ENCODE measurements around the gene RAMAC. TPM values are rescaled to one million over a fixed set of nuclear protein-coding genes. Genes with fewer than 3 reads are reported as not detected.

RAMAC gene
- total RNA-seq, 1 experiment from 2014 or later: 44.0 TPM

DNA sequence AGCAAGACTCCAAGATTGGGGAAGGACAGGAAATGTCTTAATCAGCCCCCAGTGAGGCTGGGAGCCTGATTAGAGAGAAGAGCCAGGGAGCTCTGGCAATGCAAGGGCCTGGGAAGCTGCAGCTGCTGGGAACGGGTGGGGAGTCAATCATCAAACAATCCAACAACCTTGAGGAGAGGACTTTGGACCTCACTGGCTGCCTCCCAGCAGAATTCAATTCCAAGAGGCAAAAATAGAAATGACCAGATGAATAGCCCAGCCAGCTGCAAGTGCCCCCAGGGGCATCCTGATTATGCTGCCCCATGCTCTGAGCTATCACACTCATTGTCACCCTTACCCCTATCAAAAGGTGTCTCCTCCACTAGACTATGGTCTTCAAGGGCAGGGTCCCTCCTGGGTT is 27.4 kb upstream of the RAMAC start:
- Histone ChIP-seq H3K4me3 (no peak overlapping the region), H3K4me1 (no peaks in the 10 kb centered on the region), H3K27ac (no peak overlapping the region), H3K9me3 (replicated peaks) (no peaks in the 10 kb centered on the region), H3K27me3 (no peaks in the 10 kb centered on the region), H3K36me3 (no peaks in the 10 kb centered on the region)
- no peak for DNase-seq

- Histone ChIP-seq H3K36me3 (no peaks in the 10 kb centered on the region), H3K27me3 (no peaks in the 10 kb centered on the region), H3K4me1 (no peaks in the 10 kb centered on the region), H3K4me3 (no peak overlapping the region), H3K9me3 (replicated peaks) (no peaks in the 10 kb centered on the region), H3K27ac (no peak overlapping the region)
- DNase-seq: no peak
Observed at GRCh38 chr15:82959423-82959822, 26.6 kb upstream of the RAMAC start.

- Histone ChIP-seq H3K4me3 (no peak overlapping the region), H3K4me1 (no peaks in the 10 kb centered on the region), H3K27me3 (no peaks in the 10 kb centered on the region), H3K27ac (no peak overlapping the region), H3K9me3 (replicated peaks) (no peaks in the 10 kb centered on the region), H3K36me3 (no peaks in the 10 kb centered on the region)
- no peak for DNase-seq
Observed at GRCh38 chr15:82960766-82961165, 25.2 kb upstream of the RAMAC start.

DNA sequence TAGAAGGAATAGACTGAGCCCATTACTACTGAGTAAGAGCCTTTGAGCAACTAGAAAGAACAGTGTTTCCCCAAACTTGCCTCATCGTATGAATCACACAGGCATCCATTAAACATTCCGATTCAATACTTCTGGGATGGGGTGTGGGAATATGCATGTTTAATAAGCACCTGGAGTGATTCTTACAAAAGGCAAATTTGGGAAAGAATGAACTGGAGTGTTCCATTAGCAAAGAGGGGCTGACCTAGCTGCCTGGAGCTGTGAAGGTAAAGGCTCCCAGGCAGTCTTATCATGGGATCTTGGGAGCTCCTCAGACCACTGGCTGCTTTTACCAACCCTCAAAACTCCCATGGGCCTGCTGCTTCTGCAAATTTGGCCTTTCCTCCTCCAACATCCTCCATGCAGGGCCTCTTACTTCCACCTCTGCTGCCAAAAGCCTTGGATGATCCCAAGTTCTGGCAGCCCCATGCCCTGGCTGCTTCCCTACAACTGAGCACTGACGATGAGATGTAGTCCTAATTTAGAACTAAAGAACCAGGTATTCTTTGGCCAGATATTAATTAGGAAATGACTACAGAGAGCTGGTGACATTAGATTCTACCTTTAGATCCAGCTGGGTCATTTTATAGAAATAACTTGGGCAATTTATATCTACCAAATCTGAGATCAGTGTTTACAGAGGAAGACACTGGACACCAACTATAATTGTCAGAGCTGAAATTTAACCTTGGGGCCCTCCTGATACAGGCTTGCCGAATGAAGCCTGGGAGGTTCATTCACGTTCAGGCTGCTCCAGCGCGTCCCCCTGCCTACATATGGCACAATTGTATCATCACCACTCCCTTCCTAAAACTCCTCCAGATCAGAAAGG is 22.3 kb upstream of the RAMAC start:
- DNase-seq: no peak
- Histone ChIP-seq H3K4me1 (no peaks in the 10 kb centered on the region), H3K4me3 (no peak overlapping the region), H3K27me3 (no peaks in the 10 kb centered on the region), H3K9me3 (replicated peaks) (no peaks in the 10 kb centered on the region), H3K36me3 (no peaks in the 10 kb centered on the region), H3K27ac (no peak overlapping the region)

DNA sequence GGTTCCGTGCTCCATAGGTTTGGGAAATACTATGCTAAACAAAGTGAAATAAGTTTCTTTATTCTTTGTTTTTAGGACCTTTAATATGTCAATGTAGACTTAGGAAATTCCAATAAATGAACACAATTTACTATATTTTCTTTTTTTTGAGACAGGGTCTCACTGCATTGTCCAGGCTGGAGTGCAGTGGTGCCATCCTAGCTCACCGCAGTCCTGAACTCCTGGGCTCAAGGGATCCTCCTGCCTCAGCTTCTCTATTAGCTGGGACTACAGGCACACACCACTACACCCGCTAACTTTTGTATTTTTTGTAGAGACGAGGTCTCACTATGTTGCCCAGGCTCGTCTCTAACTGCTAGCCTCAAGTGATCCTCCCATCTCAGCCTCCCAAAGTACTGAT is 21.1 kb upstream of the RAMAC start:
- Histone ChIP-seq H3K4me3 (no peak overlapping the region), H3K4me1 (no peaks in the 10 kb centered on the region; the same call in 1 of the 2 replicates), H3K27ac (no peak overlapping the region), H3K36me3 (no peaks in the 10 kb centered on the region), H3K9me3 (replicated peaks) (no peaks in the 10 kb centered on the region), H3K27me3 (no peaks in the 10 kb centered on the region)
- DNase-seq: no peak

DNA sequence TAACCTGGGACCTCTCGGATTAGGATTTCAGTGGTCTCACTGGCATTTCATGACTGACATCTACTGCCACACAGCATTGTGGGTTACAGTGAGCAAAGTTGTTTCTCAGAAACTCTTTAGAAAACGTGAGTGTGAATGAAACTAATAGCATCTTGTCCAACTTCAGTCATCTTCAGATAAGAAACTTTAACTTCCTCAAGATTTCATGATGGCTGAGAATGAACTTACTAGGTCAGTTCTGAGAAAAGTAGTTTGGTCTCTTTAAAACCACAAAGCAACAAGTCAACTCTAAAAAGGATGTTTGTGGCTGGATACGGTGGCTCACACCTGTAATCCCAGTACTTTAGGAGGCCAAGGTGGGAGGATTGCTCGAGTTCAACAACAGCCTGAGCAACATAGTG is 19.3 kb upstream of the RAMAC start:
- no peak overlapping the region for H3K4me3 ChIP-seq
- H3K27me3 ChIP-seq: no peaks in the 10 kb centered on the region
- peaks cover 2% of the 10 kb centered on the region; the same call in 1 of the 2 replicates for H3K4me1 ChIP-seq
- no peak for DNase-seq
- no peaks in the 10 kb centered on the region for H3K9me3 ChIP-seq (replicated peaks)
- no peak overlapping the region for H3K27ac ChIP-seq
- H3K36me3 ChIP-seq: no peaks in the 10 kb centered on the region

DNA sequence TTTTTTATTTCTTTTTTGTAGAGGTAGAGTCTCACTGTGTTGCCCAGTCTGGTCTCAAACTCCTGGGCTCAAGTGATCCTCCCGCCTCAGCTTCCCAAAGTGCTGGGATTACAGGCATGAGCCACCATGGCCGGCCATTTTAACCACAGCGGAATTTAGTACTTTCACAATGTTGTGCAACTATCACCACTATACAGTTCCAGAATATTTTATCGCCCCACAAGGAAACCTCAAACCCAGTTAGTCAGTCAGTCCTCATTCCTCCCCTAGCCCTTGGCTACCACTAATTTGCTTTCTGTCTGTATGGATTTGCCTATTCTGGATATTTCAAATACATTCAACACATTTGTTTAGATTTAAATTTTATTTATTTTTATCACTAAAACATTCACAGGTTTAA is 17.9 kb upstream of the RAMAC start:
- H3K4me3 ChIP-seq: no peak overlapping the region
- no peaks in the 10 kb centered on the region for H3K27me3 ChIP-seq
- peaks cover 2% of the 10 kb centered on the region; the same call in 1 of the 2 replicates for H3K4me1 ChIP-seq
- DNase-seq: no peak
- no peaks in the 10 kb centered on the region for H3K9me3 ChIP-seq (replicated peaks)
- no peak overlapping the region for H3K27ac ChIP-seq
- H3K36me3 ChIP-seq: no peaks in the 10 kb centered on the region

- H3K9me3 ChIP-seq (replicated peaks): no peaks in the 10 kb centered on the region
- DNase-seq: no peak
Observed at GRCh38 chr15:82969353-82969752, 16.7 kb upstream of the RAMAC start.

GRCh38 chr15:82970078-82970686 is 15.8 kb upstream of the RAMAC start:
- Histone ChIP-seq H3K4me3 (no peak overlapping the region), H3K27me3 (no peaks in the 10 kb centered on the region), H3K36me3 (no peaks in the 10 kb centered on the region), H3K4me1 (peaks cover 2% of the 10 kb centered on the region; the same call in 1 of the 2 replicates), H3K9me3 (replicated peaks) (no peaks in the 10 kb centered on the region), H3K27ac (no peak overlapping the region)
- DNase-seq: no peak

More at GRCh38 chr15:82969353-82969752, 16.7 kb upstream of the RAMAC start:
- Histone ChIP-seq H3K27ac (no peak overlapping the region), H3K27me3 (no peaks in the 10 kb centered on the region), H3K36me3 (no peaks in the 10 kb centered on the region), H3K4me3 (no peak overlapping the region), H3K4me1 (peaks cover 2% of the 10 kb centered on the region; the same call in 1 of the 2 replicates)

GRCh38 chr15:82970696-82971095 is 15.3 kb upstream of the RAMAC start:
- H3K27me3 ChIP-seq: no peaks in the 10 kb centered on the region
- H3K27ac ChIP-seq: no peak overlapping the region
- DNase-seq: no peak

DNA sequence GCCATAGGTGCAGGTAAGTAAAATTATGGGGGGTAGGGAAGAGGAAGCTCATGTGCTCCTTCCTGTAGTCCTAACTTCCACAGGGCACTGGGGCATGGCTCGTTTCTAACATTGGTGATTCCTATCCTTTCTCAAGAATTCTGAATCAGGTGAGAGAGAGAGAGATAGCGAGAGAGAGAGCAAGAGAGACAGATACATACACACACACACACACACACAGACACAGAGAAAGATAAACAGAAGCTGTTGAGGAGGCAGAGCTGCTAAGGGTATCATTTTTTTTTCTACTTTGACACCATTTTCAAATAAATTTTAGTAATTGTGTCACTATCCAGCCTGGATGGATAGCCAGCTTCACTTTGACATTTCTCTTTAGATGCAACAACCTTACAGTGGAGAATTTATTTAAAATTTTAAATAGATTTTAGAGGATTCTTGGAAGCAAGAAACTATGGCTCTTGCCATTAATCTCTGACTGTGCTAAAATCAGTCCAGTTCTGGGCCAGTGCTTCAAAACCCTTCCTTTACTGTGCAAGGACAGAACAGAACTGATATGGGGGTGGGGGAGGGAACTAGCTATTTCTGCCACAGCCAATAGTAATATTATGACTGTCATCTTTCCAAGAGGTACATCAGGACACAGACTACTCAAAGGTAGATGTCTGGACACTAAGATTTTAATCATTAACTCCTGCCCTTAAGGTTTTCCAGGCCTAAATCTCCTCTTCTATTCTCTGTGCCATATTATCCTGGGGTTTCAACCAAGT is 14.6 kb upstream of the RAMAC start:
- no peaks in the 10 kb centered on the region for H3K27me3 ChIP-seq
- no peaks in the 10 kb centered on the region for H3K9me3 ChIP-seq (replicated peaks)
- H3K4me1 ChIP-seq: peaks cover 2% of the 10 kb centered on the region; the same call in 1 of the 2 replicates
- H3K27ac ChIP-seq: no peak overlapping the region
- no peaks in the 10 kb centered on the region for H3K36me3 ChIP-seq
- H3K4me3 ChIP-seq: no peak overlapping the region
- DNase-seq: no peak

More at GRCh38 chr15:82970696-82971095, 15.3 kb upstream of the RAMAC start:
- H3K36me3 ChIP-seq: no peaks in the 10 kb centered on the region
- H3K4me3 ChIP-seq: no peak overlapping the region
- H3K9me3 ChIP-seq (replicated peaks): no peaks in the 10 kb centered on the region
- H3K4me1 ChIP-seq: peaks cover 2% of the 10 kb centered on the region; the same call in 1 of the 2 replicates

- no peak for DNase-seq
- peaks cover 2% of the 10 kb centered on the region; the same call in 1 of the 2 replicates for H3K4me1 ChIP-seq
Observed at GRCh38 chr15:82972990-82973389, 13.0 kb upstream of the RAMAC start.

DNA sequence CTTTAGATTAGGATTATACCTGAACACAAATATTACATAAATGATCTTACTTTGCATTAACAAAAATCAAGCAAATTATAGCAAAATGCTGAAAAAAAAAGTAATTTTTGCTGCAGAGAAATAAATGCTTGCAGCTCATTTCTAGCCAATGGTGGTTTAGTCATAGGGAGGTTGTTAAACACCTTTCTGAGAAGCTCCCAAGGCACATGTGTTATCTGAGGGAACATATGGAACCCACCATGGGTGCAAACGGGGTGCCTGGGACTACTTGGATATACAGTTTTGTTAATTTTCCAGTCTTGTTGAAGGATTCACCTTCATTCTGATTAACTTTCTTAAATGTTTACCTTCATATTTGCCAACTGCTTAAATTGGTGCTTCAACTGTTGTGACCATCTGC is 8.9 kb upstream of the RAMAC start:
- H3K4me1 ChIP-seq: no peaks in the 10 kb centered on the region
- H3K9me3 ChIP-seq (replicated peaks): no peaks in the 10 kb centered on the region
- DNase-seq: no peak
- H3K4me3 ChIP-seq: no peak overlapping the region
- no peaks in the 10 kb centered on the region for H3K27me3 ChIP-seq
- H3K27ac ChIP-seq: no peak overlapping the region
- H3K36me3 ChIP-seq: no peaks in the 10 kb centered on the region

More at GRCh38 chr15:82972990-82973389, 13.0 kb upstream of the RAMAC start:
- H3K27ac ChIP-seq: no peak overlapping the region
- no peaks in the 10 kb centered on the region for H3K36me3 ChIP-seq
- no peaks in the 10 kb centered on the region for H3K9me3 ChIP-seq (replicated peaks)
- no peak overlapping the region for H3K4me3 ChIP-seq
- no peaks in the 10 kb centered on the region for H3K27me3 ChIP-seq

- no peaks in the 10 kb centered on the region for H3K36me3 ChIP-seq
- no peaks in the 10 kb centered on the region for H3K9me3 ChIP-seq (replicated peaks)
- H3K27ac ChIP-seq: no peak overlapping the region
- no peaks in the 10 kb centered on the region for H3K27me3 ChIP-seq
- no peak overlapping the region for H3K4me3 ChIP-seq
- no peak for DNase-seq
- no peaks in the 10 kb centered on the region for H3K4me1 ChIP-seq
Observed at GRCh38 chr15:82978438-82978837, 7.6 kb upstream of the RAMAC start.

GRCh38 chr15:82979726-82980125 is 6.3 kb upstream of the RAMAC start:
- no peak for DNase-seq

More at GRCh38 chr15:82979726-82980125, 6.3 kb upstream of the RAMAC start:
- Histone ChIP-seq H3K9me3 (replicated peaks) (no peaks in the 10 kb centered on the region), H3K36me3 (no peaks in the 10 kb centered on the region), H3K27ac (no peak overlapping the region), H3K27me3 (no peaks in the 10 kb centered on the region), H3K4me3 (no peak overlapping the region), H3K4me1 (no peaks in the 10 kb centered on the region)
